Measurements from ENCODE around the gene SLC7A6. TPM values are rescaled to one million over a fixed set of nuclear protein-coding genes. Genes with fewer than 3 reads are reported as not detected.

SLC7A6 gene
- total and polyA plus RNA-seq, 2 of the 13 experiments (the other 11 are each of a cell fraction or from before 2014, with no cell fraction given): 35.8 to 70.8 TPM

DNA sequence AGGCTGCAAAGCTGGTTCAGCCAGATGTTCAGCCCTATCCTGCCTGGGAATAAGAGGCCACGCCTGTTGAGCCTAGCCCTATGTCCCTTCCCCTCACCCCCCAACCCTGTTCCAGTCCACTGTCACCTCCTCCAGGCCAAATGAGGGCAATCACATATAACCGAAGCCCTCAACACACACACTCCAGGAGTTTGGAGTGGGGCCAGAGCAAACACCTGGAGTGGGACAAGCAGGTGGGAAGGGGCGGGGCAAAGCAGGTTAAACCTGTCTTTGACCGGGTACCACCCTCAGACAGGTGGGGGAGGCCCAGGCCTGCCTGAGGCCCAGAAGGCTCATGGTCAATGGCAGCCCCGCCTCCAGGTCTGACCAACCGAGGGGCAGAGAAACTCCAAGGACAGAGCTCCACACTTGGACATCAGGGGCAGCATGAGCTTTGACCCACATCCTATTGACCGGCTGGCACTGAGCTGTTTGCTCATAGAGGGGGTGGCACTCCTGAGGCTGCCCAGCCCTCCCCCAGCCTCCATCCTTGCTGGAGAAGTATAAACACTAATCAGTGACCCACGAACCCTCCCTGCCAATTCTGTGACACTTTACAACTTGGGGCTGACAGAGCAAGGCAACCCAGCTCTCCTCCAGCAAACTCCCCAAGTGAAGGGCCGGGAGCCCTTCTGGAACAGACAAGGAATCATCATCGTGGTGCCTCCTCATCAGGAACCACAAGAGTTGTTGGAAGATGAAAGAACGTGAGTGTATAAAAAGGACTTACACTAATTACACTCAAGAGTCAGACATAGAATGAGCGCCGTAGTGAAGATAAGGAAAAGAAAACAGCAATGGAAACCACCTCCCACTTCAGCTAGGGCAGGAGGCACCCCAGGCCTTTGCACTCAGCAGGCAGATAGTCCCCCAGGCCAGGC is 29.9 kb upstream of the SLC7A6 start (continued):
- no peak for TF ChIP-seq HCFC1 (IDR thresholded peaks at IDR 0.05; ENCODE audit: low read depth, low read length)
- TF ChIP-seq YY1 (IDR thresholded peaks at IDR 0.05; ENCODE audit: insufficient read depth, insufficient replicate concordance, low read depth, low read length): peak; percentile 57
- 0 out of 2 replicates have a peak, but pooled peaks have one; percentile 50 for TF ChIP-seq ZNF232 (CRISPR knock-in tag; IDR thresholded peaks at IDR 0.05; ENCODE audit: borderline replicate concordance)
- TF ChIP-seq JUN (CRISPR knock-in tag; IDR thresholded peaks at IDR 0.05): 0 out of 2 replicates have a peak, but pooled peaks have one; percentile 29
- TF ChIP-seq, protein P1, sequence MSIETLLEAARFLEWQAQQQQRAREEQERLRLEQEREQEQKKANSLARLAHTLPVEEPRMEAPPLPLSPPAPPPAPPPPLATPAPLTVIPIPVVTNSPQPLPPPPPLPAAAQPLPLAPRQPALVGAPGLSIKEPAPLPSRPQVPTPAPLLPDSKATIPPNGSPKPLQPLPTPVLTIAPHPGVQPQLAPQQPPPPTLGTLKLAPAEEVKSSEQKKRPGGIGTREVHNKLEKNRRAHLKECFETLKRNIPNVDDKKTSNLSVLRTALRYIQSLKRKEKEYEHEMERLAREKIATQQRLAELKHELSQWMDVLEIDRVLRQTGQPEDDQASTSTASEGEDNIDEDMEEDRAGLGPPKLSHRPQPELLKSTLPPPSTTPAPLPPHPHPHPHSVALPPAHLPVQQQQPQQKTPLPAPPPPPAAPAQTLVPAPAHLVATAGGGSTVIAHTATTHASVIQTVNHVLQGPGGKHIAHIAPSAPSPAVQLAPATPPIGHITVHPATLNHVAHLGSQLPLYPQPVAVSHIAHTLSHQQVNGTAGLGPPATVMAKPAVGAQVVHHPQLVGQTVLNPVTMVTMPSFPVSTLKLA (IDR thresholded peaks at IDR 0.05): 0 out of 2 replicates have a peak, but pooled peaks have one; percentile 2
- TF ChIP-seq ZNF460 (CRISPR knock-in tag; IDR thresholded peaks at IDR 0.05; ENCODE audit: borderline replicate concordance): no peak
- TF ChIP-seq HHEX (CRISPR knock-in tag; IDR thresholded peaks at IDR 0.05): peak; percentile 38; the same call in 1 of the 2 replicates
- TF ChIP-seq MXI1 (IDR thresholded peaks at IDR 0.05; ENCODE audit: borderline replicate concordance, low read depth, low read length): peak; percentile 49; the same call in 1 of the 3 replicates
- TF ChIP-seq, protein P2, sequence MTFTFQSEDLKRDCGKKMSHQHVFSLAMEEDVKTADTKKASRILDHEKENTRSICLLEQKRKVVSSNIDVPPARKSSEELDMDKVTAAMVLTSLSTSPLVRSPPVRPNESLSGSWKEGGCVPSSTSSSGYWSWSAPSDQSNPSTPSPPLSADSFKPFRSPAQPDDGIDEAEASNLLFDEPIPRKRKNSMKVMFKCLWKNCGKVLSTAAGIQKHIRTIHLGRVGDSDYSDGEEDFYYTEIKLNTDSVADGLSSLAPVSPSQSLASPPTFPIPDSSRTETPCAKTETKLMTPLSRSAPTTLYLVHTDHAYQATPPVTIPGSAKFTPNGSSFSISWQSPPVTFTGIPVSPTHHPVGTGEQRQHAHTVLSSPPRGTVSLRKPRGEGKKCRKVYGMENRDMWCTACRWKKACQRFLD (CRISPR knock-in tag; IDR thresholded peaks at IDR 0.05; ENCODE audit: borderline replicate concordance): peak; percentile 12; the same call in 1 of the 2 replicates
- no peak for TF ChIP-seq NFE2L1 (CRISPR knock-in tag; IDR thresholded peaks at IDR 0.05; ENCODE audit: borderline replicate concordance)
- TF ChIP-seq YEATS2 (CRISPR knock-in tag; IDR thresholded peaks at IDR 0.05; ENCODE audit: borderline replicate concordance): 0 out of 2 replicates have a peak, but pooled peaks have one; percentile 36
- no peak for TF ChIP-seq FLYWCH1 (CRISPR knock-in tag; IDR thresholded peaks at IDR 0.05)
- TF ChIP-seq AGO2 (optimal IDR thresholded peaks at IDR 0.05; ENCODE audit: low read depth, low read length): peak; percentile 64
- peak; percentile 42; the same call in 1 of the 2 replicates for TF ChIP-seq NFYB (CRISPR knock-in tag; IDR thresholded peaks at IDR 0.05)
- peak; percentile 49; the same call in 1 of the 2 replicates for TF ChIP-seq FOXJ3 (CRISPR knock-in tag; IDR thresholded peaks at IDR 0.05; ENCODE audit: borderline replicate concordance)
- TF ChIP-seq ZNF589 (CRISPR knock-in tag; conservative IDR thresholded peaks at IDR 0.05): 0 out of 2 replicates have a peak, but pooled peaks have one; percentile 58
- TF ChIP-seq ZNF441 (CRISPR knock-in tag; IDR thresholded peaks at IDR 0.05; ENCODE audit: borderline replicate concordance): peak; percentile 45; the same call in 1 of the 2 replicates
- no peak for TF ChIP-seq CCAR2 (optimal IDR thresholded peaks at IDR 0.05; ENCODE audit: low read depth, low read length)
- peak; percentile 71 for TF ChIP-seq THAP11 (CRISPR knock-in tag; IDR thresholded peaks at IDR 0.05)
- 0 out of 2 replicates have a peak, but pooled peaks have one; percentile 20 for TF ChIP-seq KLF6 (CRISPR knock-in tag; IDR thresholded peaks at IDR 0.05)
- TF ChIP-seq ZC3H4 (CRISPR knock-in tag; IDR thresholded peaks at IDR 0.05; ENCODE audit: borderline replicate concordance): 0 out of 2 replicates have a peak, but pooled peaks have one; percentile 2
- TF ChIP-seq ZBTB7A (CRISPR knock-in tag; IDR thresholded peaks at IDR 0.05): peak; percentile 91
- no peak for TF ChIP-seq SNAI1 (CRISPR knock-in tag; IDR thresholded peaks at IDR 0.05; ENCODE audit: borderline replicate concordance)
- TF ChIP-seq, protein P3, sequence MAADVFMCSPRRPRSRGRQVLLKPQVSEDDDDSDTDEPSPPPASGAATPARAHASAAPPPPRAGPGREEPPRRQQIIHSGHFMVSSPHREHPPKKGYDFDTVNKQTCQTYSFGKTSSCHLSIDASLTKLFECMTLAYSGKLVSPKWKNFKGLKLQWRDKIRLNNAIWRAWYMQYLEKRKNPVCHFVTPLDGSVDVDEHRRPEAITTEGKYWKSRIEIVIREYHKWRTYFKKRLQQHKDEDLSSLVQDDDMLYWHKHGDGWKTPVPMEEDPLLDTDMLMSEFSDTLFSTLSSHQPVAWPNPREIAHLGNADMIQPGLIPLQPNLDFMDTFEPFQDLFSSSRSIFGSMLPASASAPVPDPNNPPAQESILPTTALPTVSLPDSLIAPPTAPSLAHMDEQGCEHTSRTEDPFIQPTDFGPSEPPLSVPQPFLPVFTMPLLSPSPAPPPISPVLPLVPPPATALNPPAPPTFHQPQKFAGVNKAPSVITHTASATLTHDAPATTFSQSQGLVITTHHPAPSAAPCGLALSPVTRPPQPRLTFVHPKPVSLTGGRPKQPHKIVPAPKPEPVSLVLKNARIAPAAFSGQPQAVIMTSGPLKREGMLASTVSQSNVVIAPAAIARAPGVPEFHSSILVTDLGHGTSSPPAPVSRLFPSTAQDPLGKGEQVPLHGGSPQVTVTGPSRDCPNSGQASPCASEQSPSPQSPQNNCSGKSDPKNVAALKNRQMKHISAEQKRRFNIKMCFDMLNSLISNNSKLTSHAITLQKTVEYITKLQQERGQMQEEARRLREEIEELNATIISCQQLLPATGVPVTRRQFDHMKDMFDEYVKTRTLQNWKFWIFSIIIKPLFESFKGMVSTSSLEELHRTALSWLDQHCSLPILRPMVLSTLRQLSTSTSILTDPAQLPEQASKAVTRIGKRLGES (CRISPR knock-in tag; IDR thresholded peaks at IDR 0.05; ENCODE audit: borderline replicate concordance): peak; percentile 37; the same call in 1 of the 2 replicates
